Stimulated activated CD8-positive, alpha-beta memory T cell treated with anti-CD3 and anti-CD28 coated beads, Interleukin-4, amount 100 ng/mL, for 24 hours (primary cell): Measurements from ENCODE around the gene ZDHHC14.

Experiments
- DNase-seq: peaks from one replicate; pipeline ENCODE4 v3.0.0-alpha.2; 2020; ENCODE audit warnings: low read depth

Gene ZDHHC14

DNA sequence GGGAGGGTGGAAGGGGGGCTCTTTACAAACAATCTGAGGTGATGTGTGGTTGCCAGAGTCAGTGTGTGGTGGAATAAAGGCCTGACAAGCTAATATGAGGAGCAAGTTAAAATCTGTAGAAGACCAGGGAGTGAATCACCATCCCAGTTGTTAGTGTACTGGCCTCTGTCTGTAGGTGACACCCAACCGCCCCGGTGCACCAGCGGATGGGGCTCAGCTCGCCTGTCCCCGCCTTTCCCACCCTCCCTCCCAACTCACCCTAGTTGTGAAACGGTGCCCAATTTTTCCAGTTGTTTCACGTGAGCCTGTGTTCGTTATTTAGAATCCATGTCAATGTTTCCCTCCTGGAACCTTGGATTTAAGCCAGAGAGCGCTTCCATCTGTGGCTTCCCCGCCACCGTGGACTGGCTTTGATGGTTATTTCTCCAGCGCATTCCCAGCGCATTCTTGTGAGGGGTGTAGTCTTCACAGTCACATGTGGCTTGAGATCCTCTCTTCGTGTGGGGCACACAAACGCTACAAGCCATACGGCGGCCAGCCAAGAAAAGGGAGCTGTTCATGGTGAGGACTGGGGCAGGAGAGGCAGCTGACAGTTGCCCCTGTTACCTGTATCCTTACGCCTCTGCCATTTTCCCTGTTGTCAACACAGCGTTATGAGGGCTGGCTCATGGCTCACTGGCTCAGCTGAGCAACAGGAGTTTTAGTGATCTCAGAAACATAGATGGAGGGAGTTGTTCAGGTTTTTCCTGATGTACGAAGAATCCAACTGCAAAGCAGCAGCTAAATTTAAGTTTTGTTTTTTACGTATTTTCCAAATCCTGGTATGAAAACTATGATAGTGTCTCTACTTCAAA, 137.6 kb downstream of the ZDHHC14 start:
- no peak for DNase-seq

- DNase-seq: no peak
Measured at GRCh38 chr6:157519255-157520116, 138.5 kb downstream of the ZDHHC14 start.

GRCh38 chr6:157520117-157520406, 139.1 kb downstream of the ZDHHC14 start:
- DNase-seq: no peak

GRCh38 chr6:157520596-157521361, 139.8 kb downstream of the ZDHHC14 start:
- no peak for DNase-seq

DNA sequence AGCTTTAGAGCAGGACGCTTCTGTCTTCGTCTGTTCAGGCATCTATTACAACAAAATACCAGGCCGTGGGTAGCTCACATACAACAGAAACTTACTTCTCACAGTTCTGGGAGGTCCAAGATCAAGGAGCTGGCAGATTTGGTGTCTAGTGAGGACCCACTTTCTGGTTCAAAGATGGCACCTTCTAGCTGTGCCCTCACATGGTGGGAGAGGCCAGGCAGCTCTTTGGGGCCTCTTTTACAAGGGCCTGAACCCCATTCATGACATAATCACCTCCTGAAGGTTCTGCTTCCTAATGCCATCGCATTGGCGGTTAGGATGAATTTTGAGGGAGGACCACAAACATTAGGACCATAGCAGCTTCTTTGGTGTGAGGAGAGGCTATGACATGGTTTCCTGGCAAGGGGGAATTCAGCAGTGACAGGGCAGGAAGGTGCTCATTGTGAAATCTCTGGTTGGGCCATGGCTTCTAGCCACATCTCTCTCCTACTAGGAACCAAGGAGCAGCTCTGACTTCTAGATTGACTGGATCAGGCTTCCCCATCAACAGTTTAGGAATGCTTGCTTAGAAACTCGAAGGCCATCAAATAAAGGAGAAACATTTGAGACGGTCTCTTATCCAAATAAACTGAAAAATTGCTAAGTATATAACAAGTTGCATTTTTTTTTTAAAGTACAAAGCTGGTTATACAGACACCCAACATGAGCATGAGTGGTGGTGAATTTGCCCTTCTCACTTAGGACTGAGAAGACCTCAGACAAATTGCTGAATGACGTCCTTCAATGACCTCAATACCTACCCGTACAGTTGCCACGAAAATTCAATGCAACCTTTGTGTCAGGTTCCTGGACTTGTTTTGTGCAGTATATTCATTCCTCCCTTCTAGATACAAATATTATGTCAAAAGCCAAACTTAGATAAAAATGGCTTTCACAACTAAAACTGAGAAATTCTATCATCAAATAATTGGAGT, 140.7 kb downstream of the ZDHHC14 start:
- no peak for DNase-seq

DNA sequence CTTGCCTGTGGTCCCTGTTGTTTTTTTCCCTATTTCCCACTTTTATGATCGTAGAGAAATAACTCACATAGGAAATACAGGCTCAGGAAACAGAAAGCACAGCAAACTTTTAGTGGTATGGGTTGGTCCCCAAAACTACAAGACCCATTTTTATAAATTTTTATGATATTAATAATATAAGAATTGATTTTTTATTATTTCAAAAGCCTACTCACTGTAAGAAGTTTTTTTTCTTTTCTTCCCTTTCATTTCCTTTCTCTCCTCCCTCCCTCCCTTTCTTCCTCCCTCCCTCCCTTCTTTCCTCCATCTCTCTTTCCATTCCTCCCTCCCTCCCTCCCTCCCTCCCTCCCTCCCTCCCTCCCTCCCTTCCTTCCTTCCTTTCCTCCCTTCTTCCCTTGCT, 141.5 kb downstream of the ZDHHC14 start:
- no peak for DNase-seq

DNA sequence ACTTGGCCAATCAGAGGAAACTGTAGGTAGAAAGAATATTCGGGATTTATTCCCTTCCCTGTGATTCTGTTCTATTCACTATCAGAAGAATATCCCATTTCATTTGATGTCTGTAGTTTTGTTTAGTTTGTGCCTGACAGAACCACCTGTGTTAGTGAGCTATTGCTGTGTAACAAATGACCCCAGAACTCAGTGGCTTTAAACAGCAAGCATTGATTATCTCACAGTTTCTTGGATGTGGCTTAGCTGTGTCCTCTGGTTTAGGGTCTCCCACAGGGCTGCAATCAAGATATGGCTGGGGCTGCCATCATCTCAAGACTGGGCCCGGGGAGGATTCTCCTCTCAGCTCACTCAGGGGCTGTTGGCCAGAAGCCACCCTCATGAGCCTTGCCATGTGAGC, 143.7 kb downstream of the ZDHHC14 start:
- DNase-seq: no peak

GRCh38 chr6:157525292-157525889, 144.4 kb downstream of the ZDHHC14 start:
- no peak for DNase-seq

DNA sequence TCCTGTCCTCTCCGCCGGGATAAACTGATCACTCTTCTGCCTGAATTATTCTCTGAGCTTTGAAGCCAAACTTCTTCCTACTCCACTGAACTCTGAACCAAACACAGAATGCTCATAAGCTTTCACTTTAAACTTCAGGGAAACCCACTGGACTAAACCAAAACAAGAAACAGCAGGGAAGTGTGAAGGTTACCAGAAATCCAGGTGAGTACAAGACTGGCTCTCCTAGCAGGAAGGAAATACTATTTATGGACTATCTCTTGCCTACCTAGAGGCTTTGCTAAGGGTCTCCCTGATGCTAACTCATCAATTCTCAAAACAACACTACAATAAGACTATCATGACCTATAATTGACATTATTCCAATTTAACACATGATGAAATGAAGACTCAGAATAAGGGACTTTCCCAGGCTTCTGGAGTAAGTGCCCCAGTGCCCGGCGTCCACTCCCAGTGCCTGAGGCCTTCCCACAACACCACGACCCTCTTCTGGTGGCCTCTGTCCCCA, 145.0 kb downstream of the ZDHHC14 start:
- DNase-seq: no peak

GRCh38 chr6:157527471-157527907, 146.5 kb downstream of the ZDHHC14 start:
- DNase-seq: no peak

DNA sequence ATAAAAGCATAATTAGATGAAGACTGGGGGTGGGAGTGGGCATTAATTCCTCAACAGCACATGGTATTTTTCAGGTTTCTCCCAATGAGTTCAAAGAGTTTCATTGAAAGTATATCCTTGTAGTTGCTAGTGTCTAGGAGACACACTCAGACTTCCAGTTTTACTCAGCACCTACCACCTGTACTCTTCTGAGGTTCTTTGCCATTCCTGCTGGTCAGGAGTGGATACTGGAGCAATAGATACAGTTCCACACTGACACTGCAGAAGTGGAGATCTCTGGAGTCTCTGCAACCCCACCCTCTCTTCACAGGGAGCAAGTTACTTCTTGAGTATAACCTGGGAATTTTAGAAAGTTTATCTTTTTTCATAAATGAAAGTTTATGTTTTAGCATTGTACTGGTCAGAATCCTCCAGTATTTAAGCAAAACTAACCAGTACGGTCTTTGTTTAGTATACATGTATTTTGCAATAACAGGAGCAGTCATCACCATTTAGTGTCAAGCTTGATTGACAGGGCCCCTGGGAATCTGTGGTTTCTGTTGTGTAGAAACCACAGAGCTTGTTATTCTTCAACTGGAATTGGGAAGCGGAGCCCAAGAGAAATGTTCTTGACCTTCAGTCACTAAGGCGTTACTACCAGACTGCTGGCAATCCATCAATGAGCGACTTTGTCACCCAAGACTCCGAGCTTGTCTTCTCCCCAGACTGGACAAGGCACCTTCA, 148.1 kb downstream of the ZDHHC14 start:
- DNase-seq: no peak

- DNase-seq: no peak
Measured at GRCh38 chr6:157529654-157530039, 148.7 kb downstream of the ZDHHC14 start.

GRCh38 chr6:157530126-157530525, 149.1 kb downstream of the ZDHHC14 start:
- DNase-seq: no peak

DNA sequence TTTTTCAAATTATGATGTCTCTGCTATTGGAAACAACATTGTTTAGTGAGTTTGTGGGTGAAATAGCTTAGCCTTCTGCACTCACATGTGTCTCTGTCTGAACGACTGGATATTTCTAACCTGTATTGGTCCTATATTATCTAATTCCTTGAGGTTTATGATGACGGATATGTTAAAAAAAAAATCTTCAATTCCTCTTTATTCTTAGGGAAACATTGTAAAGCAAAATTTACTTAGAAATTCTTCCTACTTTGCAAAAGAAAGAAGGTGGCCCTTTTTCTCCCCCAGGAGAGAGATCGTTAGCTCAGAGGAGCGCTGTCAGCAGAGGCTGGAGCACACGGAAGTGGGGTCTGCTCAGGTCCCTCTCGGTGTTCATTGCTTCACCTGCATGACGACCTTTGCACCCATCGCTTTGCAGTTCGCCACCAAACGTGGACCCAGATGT, 149.8 kb downstream of the ZDHHC14 start:
- no peak for DNase-seq

DNA sequence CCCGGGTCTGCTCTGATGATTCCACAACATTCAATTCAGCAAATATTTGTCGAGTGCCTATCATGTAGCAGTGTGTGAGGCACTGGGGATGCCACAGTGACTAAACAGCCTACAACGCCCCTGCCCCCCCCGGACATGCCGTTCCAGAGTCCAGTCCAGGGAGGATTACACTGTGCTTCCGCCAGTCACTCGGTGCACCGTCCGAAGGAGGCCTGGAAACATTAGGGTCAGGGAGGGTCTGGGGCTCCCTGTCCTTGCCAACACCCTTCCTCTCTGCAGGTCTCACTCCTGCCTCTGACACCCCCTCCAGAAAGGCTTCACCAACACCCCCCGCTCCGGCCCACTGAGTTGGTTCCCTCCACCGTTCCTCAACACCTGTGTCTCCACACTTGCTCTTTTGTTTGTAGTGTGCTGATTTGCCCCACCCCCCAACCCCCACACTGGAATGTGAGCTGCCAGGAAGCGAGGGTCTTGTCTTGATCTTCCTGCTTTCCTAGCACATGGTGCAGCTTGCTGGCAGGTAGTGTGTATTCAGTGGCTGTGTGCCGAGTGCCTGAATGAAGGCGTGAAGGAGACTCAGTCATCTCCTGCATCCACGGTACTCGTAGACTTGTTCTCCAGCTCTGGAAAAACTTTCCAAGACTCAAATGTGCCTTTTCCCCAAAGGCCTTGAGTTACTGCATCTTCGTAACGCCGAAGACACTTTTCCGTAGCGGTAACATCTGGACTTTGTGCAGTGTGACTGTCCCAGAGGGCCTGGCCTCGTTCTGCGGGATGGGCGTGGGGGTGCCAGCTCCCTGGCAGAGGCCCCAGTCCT, 150.4 kb downstream of the ZDHHC14 start:
- DNase-seq: no peak

DNA sequence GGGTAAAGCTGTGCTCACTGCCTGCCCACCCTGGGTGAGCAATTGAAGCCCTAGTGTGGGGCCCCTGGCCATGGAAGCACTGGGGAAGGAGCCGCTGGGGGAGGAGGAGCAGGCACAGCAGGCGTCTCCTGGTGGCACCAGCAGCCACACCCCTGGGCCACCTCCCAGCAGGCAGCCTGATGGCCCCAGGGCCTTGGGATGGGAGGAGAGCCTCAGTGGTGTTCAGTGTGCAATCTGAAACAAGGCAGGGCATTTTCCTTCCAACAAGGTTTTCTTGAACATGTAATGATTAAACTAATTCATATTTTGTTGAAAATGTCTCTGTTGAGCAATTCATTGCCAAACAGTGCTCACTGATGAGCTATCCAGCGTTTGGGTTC, 151.0 kb downstream of the ZDHHC14 start:
- no peak for DNase-seq

DNA sequence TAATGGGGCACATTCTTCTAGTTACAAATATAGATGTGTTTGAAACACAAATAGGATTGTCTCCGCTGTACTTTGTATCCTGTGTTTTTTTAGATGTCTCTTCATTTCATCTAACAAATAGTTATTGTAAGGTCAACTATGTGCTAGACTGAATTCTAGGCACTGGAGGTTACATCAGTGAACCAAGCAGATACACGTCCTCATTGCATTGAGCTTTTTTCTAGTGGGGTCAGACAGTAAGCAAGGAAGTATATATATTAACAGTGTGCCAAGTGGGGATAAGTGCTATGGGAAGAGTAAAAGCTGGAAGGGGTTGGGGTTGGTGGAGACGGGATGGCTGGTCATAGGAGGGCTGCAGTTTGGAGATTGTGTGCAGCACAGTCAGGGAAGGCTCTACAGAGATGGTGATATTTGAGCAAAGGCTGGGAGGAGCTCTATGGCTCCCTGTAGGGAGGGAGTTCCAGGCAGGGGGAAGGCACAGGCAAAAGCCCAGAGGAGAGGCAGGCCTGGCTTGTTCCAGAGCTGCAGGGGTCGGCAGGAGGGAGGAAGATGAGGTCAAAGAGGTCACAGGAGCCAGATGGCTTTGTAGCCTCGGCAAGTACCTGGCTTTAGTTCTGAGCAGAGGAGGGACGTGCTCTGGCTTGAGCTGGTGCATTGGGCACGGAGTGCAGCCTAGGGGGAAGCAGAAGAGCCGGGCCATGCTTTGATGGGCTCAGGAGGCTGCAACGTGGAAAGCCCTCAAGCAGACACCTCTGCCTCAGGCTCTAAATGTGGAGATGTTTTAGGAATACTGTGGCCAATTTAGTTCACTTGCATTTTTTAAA, 152.3 kb downstream of the ZDHHC14 start:
- no peak for DNase-seq
